Measurements from ENCODE around the gene MAN2B2.

Gene MAN2B2

GRCh38 chr4:6535329-6535692, 39.7 kb upstream of the MAN2B2 start:
- no peak for TF ChIP-seq CTCF (IDR thresholded peaks at IDR 0.05; ENCODE audit: low read depth, low read length, missing control alignments)
- DNase-seq (ENCODE audit: low read depth): no peak
- H3K4me3 ChIP-seq (ENCODE audit: low read depth, low read length): no peak overlapping the region

GRCh38 chr4:6535706-6536105, 39.3 kb upstream of the MAN2B2 start:
- no peak overlapping the region for H3K4me3 ChIP-seq (ENCODE audit: low read depth, low read length)
- DNase-seq (ENCODE audit: low read depth): no peak
- TF ChIP-seq CTCF (IDR thresholded peaks at IDR 0.05; ENCODE audit: low read depth, low read length, missing control alignments): no peak

- no peak for TF ChIP-seq CTCF (IDR thresholded peaks at IDR 0.05; ENCODE audit: low read depth, low read length, missing control alignments)
- H3K4me3 ChIP-seq (ENCODE audit: low read depth, low read length): no peak overlapping the region
- DNase-seq (ENCODE audit: low read depth): no peak
These were observed 36.9 kb upstream of the MAN2B2 start for GRCh38 chr4:6538111-6538510.

- no peak overlapping the region for H3K4me3 ChIP-seq (ENCODE audit: low read depth, low read length)
- DNase-seq (ENCODE audit: low read depth): no peak
- TF ChIP-seq CTCF (IDR thresholded peaks at IDR 0.05; ENCODE audit: low read depth, low read length, missing control alignments): no peak
These were observed 36.4 kb upstream of the MAN2B2 start for GRCh38 chr4:6538575-6538974.

- H3K4me3 ChIP-seq (ENCODE audit: low read depth, low read length): no peak overlapping the region
- TF ChIP-seq CTCF (IDR thresholded peaks at IDR 0.05; ENCODE audit: low read depth, low read length, missing control alignments): no peak
- DNase-seq (ENCODE audit: low read depth): no peak
These were observed 35.8 kb upstream of the MAN2B2 start for GRCh38 chr4:6539009-6539764.

GRCh38 chr4:6540879-6541278, 34.1 kb upstream of the MAN2B2 start:
- no peak for TF ChIP-seq CTCF (IDR thresholded peaks at IDR 0.05; ENCODE audit: low read depth, low read length, missing control alignments)
- no peak for DNase-seq (ENCODE audit: low read depth)

GRCh38 chr4:6541789-6542188, 33.2 kb upstream of the MAN2B2 start:
- TF ChIP-seq CTCF (IDR thresholded peaks at IDR 0.05; ENCODE audit: low read depth, low read length, missing control alignments): no peak
- DNase-seq (ENCODE audit: low read depth): no peak
- no peak overlapping the region for H3K4me3 ChIP-seq (ENCODE audit: low read depth, low read length)

More at GRCh38 chr4:6540879-6541278, 34.1 kb upstream of the MAN2B2 start:
- no peak overlapping the region for H3K4me3 ChIP-seq (ENCODE audit: low read depth, low read length)

Data from GM12864 (cell line).